Kidney (tissue), 14 donors: ENCODE data around the gene NECAB3. TPM values are rescaled to one million over a fixed set of nuclear protein-coding genes. Genes with fewer than 3 reads are reported as not detected.

Source experiments
- DNase-seq, 5 donors: peaks; one replicate each; pipeline ENCODE4 v3.0.0-alpha.2; 2013 to 2020
- FAIRE-seq: peaks from 2 replicates; lab custom pipeline; 2012; peaks lifted over from hg19 to GRCh38; lab: Jason Lieb, UNC
- H3K27ac ChIP-seq, 2 donors: one replicate each; pipeline ENCODE4 v1.7.0; 2013; ENCODE audit warnings: low read depth in 2 of 2, low read length in 2 of 2, inconsistent platforms in 1 of 2
- H3K27me3 ChIP-seq: one replicate; pipeline ENCODE4 v1.7.1; 2013; ENCODE audit warnings: low read length, inconsistent platforms; ENCODE audit not compliant: control insufficient read depth, insufficient read depth
- H3K36me3 ChIP-seq, 3 donors: one replicate each; pipeline versions ENCODE4 v1.7.0 to v1.7.1; 2013; ENCODE audit warnings: low read length in 3 of 3, control low read depth in 1 of 3, inconsistent platforms in 1 of 3; ENCODE audit not compliant: insufficient read depth in 3 of 3, control insufficient read depth in 2 of 3
- H3K4me1 ChIP-seq, 3 donors: one replicate each; pipeline versions ENCODE4 v1.7.0 to v1.7.1; 2013; ENCODE audit warnings: low read length in 3 of 3, inconsistent platforms in 1 of 3, low read depth in 1 of 3; ENCODE audit not compliant: control insufficient read depth in 2 of 3, insufficient read depth in 2 of 3
- H3K4me3 ChIP-seq, 3 donors: one replicate each; pipeline versions ENCODE4 v1.7.0 to v1.8.1; 2013; ENCODE audit warnings: low read length in 3 of 3, control low read depth in 1 of 3, inconsistent platforms in 1 of 3
- H3K9ac ChIP-seq, 3 donors: one replicate each; pipeline versions ENCODE4 v1.7.0 to v1.7.1; 2013; ENCODE audit warnings: low read length in 3 of 3, control low read depth in 1 of 3, inconsistent platforms in 1 of 3
- H3K9me3 ChIP-seq, 3 donors: one replicate each; pipeline versions ENCODE4 v1.7.0 to v1.7.1; 2013; ENCODE audit warnings: low read length in 3 of 3, control low read depth in 1 of 3, inconsistent platforms in 1 of 3; ENCODE audit not compliant: control insufficient read depth in 2 of 3, insufficient read depth in 1 of 3
- intact Hi-C: fragments of 100-400 bp; cut with DNase I; formaldehyde crosslinking; loops from one replicate; pipeline ENCODE4 v1.11.1; 2022
- polyA plus RNA-seq: library from polyadenylated mRNA; stranded (reverse); fragments of 350-450 nt; fragmentation: Illumina TruSeq; extraction: RNeasy Lipid Tissue Mini Kit (QIAGEN cat#74804); gene quantifications from one replicate; pipeline ENCODE4 v1.2.3, GENCODE V29; 2014; ENCODE audit warnings: low read depth, low replicate concordance; ENCODE audit not compliant: insufficient read depth
- total RNA-seq: library from RNA; stranded (reverse); fragmentation: NEBNext Ultra II Directional; extraction: Animal tissue kit (Norgen Biotek cat#: 25700); gene quantifications from one replicate; pipeline ENCODE4 v1.2.1, GENCODE V29; 2021
- TF ChIP-seq, protein P1 (sequence below): IDR thresholded peaks from 3 replicates; pipeline ENCODE4 v1.5.1; 2012; ENCODE audit warnings: mild to moderate bottlenecking, moderate library complexity, borderline replicate concordance; ENCODE audit not compliant: insufficient read depth; ENCODE audit errors: extremely low read depth
- donor health status: control.
- donor health status: control.
- donor health status: control.
- donor health status: control.
- donor health status: control.
- donor health status: DM: yes; HTN: yes; CAD: no.
- donor health status: Normal renal cell carcinoma (clear cell type).

NECAB3 gene
- total and polyA plus RNA-seq, 2 donors from 2014 or later, result 19.7 to 35.6 TPM

DNA sequence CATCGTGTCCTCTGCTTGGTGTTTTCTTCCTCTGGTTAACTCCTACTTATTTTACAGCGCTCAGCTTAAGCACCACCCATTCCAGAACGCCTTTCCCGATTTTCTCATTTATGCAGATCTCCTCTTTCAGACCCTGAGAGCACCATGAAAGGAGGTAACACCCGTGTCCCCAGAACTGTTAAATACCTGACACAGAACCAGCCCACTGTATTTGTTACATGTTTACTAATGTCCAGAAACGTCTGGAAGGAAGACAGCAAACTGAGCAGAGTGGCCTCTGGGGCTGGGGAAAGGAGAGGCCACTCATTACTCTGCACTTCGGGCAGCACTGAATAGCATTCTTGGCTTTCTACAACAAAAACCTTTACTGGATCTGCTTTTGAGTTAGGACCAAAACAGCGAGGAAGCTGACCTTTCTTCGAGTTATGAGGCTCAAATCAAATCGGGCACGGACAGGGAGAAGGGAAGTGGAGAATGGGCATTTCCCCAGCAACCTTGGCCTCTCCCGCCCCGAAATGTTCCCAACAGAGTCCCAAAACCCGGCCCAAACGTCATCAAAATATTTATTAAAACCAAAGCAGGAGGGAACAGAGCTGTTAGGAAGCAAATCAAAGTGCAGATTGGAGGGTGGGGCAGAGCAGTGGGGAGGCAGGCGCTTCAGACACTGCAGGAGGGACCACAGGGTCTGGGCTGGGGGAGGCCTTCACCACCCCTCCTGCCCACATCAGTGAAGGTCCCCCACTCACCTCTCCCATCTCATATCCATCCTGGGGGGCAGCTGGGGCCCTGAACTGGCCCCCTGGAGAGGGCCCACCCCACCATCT is 1.1 kb upstream of the NECAB3 start:
- H3K27ac ChIP-seq, result peak overlapping the region in 1 of 2 donors; percentile 79
- TF ChIP-seq, protein P1, sequence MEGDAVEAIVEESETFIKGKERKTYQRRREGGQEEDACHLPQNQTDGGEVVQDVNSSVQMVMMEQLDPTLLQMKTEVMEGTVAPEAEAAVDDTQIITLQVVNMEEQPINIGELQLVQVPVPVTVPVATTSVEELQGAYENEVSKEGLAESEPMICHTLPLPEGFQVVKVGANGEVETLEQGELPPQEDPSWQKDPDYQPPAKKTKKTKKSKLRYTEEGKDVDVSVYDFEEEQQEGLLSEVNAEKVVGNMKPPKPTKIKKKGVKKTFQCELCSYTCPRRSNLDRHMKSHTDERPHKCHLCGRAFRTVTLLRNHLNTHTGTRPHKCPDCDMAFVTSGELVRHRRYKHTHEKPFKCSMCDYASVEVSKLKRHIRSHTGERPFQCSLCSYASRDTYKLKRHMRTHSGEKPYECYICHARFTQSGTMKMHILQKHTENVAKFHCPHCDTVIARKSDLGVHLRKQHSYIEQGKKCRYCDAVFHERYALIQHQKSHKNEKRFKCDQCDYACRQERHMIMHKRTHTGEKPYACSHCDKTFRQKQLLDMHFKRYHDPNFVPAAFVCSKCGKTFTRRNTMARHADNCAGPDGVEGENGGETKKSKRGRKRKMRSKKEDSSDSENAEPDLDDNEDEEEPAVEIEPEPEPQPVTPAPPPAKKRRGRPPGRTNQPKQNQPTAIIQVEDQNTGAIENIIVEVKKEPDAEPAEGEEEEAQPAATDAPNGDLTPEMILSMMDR, result no peak
- no peaks in the 10 kb centered on the region for H3K27me3 ChIP-seq
- H3K4me3 ChIP-seq, result peak overlapping the region; percentile 61 to 81 (median 73)
- H3K4me1 ChIP-seq, result peaks cover 0 to 23% (median 0%) of the 10 kb centered on the region in 3 donors
- intact Hi-C loops, result no loop called here
- peak overlapping the region; percentile 15 to 77 (median 20) for H3K9ac ChIP-seq
- no peaks in the 10 kb centered on the region for H3K9me3 ChIP-seq
- H3K36me3 ChIP-seq, result no peaks in the 10 kb centered on the region
- DNase-seq (peak in 2 of 5 donors; percentile 53 to 67), FAIRE-seq (no peak)

DNA sequence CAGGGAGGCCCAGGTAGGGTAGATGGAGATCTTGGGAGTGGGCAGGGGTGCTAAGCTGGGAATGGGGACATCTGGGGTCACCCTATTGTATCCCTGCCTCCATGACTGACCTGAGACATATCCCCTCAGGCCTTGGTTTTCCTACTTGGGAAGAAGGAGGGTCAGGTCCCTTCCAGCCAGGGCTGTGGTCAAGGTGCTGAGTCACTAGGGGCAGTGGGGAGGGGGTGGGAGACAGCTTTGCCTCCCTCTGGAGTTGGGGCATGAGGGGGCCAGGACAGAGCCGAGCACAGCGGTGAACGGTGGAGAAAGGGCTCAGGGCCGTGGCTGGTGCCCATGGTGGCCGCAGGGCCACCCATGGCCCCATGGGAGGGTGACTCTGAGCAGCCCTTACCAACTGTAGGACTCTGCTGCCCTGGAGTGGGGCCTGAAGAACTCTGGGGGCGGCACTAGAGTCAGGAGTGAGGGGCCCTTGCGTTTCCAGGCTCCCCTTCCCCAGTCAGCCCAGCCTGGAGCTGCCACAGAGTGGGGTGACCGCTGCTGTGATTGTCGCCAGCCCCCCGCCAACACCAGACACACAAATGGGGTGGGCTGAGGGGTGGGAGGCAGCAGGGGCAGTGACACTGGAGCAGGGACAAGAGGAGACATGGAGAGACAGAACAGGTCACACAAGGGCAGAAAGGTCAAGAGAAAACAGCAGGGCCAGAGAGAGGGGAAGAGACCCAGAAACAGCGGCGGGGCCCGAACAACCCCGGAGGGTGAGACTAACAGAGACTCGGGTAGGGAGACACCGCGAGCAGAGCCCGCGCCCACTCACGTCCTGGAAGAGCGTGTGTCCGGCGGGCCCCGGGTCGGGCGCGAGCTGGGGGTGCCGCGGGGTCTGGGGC is 576 bp downstream of the NECAB3 start:
- FAIRE-seq, result no peak

DNA sequence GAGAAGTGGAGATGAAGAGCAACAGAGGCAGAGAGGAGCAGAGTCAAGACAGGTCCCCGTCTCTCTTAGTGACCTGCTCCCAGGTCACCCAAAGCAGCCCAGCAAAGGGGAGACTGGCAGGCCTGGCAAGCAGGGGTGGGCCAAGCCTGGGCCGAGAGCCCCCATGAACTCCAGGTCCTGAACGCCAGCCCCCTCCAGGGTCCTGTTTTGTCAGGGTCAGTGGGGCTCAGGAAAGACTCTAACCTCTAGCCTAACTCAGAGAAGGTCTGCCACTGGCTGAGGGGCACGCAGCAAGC is 1.2 kb downstream of the NECAB3 start:
- Histone ChIP-seq H3K27ac (no peak overlapping the region), H3K9me3 (no peaks in the 10 kb centered on the region), H3K4me1 (peaks cover 0 to 24% (median 4%) of the 10 kb centered on the region in 3 donors), H3K9ac (peak overlapping the region in 2 of 3 donors; percentile 54 to 77), H3K36me3 (peaks cover 0 to 5% (median 0%) of the 10 kb centered on the region in 3 donors), H3K27me3 (no peaks in the 10 kb centered on the region), H3K4me3 (peak overlapping the region in 2 of 3 donors; percentile 82 to 84)
- DNase-seq, result peak in 2 of 5 donors; percentile 54 to 64
- intact Hi-C loops, result no loop called here
- TF ChIP-seq, protein P1, result no peak
- FAIRE-seq, result no peak

More for the DNA sequence above, 576 bp downstream of the NECAB3 start:
- DNase-seq, result peak in 1 of 5 donors; percentile 74
- Histone ChIP-seq H3K4me1 (peaks cover 0 to 23% (median 0%) of the 10 kb centered on the region in 3 donors), H3K9me3 (no peaks in the 10 kb centered on the region), H3K36me3 (peaks cover 0 to 4% (median 0%) of the 10 kb centered on the region in 3 donors), H3K4me3 (peak overlapping the region; percentile 50 to 84 (median 82)), H3K27ac (peak overlapping the region in 1 of 2 donors; percentile 43), H3K27me3 (no peaks in the 10 kb centered on the region), H3K9ac (peak overlapping the region in 2 of 3 donors; percentile 67 to 77)
- intact Hi-C loops, result no loop called here
- TF ChIP-seq, protein P1, result no peak
